Measurements from ENCODE around the gene UNC13D.
"Not testable (repeated sequence)": the region's sequence is repeated elsewhere in the genome, so short reads cannot be mapped to it uniquely, and the experiment has no call there.

GRCh38 chr17:75851693-75851991, 7.4 kb upstream of the UNC13D start:
- TF ChIP-seq CTCF (tag by site-specific recombination; IDR thresholded peaks at IDR 0.05); ZBTB11 (tag by site-specific recombination; conservative IDR thresholded peaks at IDR 0.05; ENCODE audit: low read depth); ZBTB26 (tag by site-specific recombination; optimal IDR thresholded peaks at IDR 0.05); ZNF76 (tag by site-specific recombination; IDR thresholded peaks at IDR 0.05; ENCODE audit: borderline replicate concordance, low read depth); ZBTB21 (tag by site-specific recombination; IDR thresholded peaks at IDR 0.05); ZNF426 (tag by site-specific recombination; IDR thresholded peaks at IDR 0.05); BCL11A (tag by site-specific recombination; IDR thresholded peaks at IDR 0.05; ENCODE audit: low read depth); ZNF24 (tag by site-specific recombination; IDR thresholded peaks at IDR 0.05); HIC1 (tag by site-specific recombination; IDR thresholded peaks at IDR 0.05); ZFP41 (tag by site-specific recombination; IDR thresholded peaks at IDR 0.05; ENCODE audit: borderline replicate concordance); PRDM10 (tag by site-specific recombination; IDR thresholded peaks at IDR 0.05); TCF7L2 (IDR thresholded peaks at IDR 0.05; ENCODE audit: borderline replicate concordance, low read depth, low read length); IKZF3 (tag by site-specific recombination; IDR thresholded peaks at IDR 0.05); AEBP2 (tag by site-specific recombination; IDR thresholded peaks at IDR 0.05; ENCODE audit: borderline replicate concordance): not testable (repeated sequence)

Measured in HEK293 (cell line).